ENCODE data around the gene SUN5. TPM values are rescaled to one million over a fixed set of nuclear protein-coding genes. Genes with fewer than 3 reads are reported as not detected.

The SUN5 gene
- total RNA-seq, 4 donors from 2014 or later = not detected

DNA sequence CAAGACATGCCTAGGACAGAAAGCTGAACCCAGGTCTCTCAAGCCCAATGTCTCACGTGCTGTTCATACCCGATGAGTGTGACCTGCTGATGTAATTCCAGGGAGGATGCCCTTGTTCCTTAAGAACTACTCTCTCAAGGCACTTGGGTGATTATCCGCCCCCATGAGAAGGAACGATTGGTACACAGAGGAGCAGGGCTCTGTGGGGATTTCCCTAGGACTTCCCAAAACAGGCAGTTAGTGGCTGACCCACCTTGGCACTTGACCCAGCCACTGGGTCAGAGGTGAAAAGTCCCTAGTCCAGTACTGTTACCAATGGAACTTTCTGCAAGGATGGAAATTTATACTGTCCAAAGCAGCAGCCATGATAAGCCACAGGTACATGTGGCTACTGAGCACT lies 18.1 kb upstream of the SUN5 start:
- TF ChIP-seq, protein P1, sequence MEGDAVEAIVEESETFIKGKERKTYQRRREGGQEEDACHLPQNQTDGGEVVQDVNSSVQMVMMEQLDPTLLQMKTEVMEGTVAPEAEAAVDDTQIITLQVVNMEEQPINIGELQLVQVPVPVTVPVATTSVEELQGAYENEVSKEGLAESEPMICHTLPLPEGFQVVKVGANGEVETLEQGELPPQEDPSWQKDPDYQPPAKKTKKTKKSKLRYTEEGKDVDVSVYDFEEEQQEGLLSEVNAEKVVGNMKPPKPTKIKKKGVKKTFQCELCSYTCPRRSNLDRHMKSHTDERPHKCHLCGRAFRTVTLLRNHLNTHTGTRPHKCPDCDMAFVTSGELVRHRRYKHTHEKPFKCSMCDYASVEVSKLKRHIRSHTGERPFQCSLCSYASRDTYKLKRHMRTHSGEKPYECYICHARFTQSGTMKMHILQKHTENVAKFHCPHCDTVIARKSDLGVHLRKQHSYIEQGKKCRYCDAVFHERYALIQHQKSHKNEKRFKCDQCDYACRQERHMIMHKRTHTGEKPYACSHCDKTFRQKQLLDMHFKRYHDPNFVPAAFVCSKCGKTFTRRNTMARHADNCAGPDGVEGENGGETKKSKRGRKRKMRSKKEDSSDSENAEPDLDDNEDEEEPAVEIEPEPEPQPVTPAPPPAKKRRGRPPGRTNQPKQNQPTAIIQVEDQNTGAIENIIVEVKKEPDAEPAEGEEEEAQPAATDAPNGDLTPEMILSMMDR (IDR thresholded peaks at IDR 0.05) = no peak
- ATAC-seq (ENCODE audit: low FRiP score) = no peak
- no peak for DNase-seq (ENCODE audit: low spot score)

DNA sequence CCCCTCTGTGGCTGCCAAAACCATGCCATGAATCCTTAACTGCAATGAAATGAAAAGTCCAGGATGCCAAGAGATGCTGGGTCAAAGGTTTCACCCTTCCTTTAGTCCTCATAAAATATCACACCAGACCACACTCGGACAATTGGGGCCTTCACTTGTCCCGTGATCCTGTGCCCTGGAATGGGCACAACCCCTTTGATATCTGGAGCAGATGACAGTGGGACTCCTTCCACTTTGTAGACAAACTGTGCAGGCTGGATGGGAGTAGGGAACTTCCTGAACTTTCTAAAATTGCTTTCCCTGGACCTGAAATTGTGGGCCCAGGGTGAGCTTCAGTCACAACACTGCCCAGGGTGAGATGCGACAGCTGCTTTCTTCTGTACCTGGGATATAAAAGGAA lies 17.6 kb upstream of the SUN5 start:
- ATAC-seq (ENCODE audit: low FRiP score) = no peak
- TF ChIP-seq, protein P1 (IDR thresholded peaks at IDR 0.05) = no peak
- DNase-seq (ENCODE audit: low spot score) = no peak

DNA sequence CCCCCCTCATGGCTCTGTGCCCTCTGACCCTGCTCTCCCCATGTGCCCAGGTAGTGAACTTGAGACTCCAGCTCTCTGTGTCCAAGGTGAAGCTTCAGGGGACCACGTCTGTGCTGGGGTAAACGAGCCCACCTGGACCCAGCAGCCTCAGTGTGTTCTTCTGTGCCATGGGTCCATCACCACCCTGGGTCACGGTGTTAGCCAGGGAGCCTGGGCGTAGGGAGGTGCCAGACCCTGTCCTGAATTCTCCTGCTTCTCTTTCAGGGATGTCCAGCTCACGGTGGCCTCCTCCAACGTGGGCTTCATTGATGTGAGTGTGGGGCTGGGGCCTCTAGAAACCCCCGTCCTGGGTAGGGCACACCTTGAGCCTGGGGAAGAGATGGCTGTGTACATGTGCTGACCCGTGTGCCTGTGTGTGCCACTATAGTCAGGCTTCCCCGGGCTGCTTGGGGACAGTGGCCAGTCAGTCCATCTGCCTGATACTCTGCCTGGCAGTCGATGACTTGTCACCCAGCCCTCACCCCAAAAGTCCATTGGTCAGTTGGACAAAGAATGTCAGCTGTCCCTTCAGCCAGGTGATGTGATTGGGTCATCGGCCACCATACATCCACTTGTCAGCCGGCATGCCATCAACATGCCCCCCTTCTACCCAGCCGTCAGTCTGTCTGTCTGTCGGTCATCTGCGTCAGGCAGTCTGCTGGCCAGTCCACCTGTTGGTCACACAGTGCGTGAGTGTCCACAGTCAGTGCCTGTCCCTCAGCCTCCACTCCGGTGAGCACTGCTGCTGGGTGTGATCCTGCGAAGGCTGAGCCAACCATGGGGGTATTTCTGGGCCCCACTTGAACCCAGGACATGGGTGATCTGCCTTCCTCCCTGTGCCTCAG lies 16.3 kb upstream of the SUN5 start:
- TF ChIP-seq, protein P1 (IDR thresholded peaks at IDR 0.05) = no peak
- ATAC-seq (ENCODE audit: low FRiP score) = no peak

DNA sequence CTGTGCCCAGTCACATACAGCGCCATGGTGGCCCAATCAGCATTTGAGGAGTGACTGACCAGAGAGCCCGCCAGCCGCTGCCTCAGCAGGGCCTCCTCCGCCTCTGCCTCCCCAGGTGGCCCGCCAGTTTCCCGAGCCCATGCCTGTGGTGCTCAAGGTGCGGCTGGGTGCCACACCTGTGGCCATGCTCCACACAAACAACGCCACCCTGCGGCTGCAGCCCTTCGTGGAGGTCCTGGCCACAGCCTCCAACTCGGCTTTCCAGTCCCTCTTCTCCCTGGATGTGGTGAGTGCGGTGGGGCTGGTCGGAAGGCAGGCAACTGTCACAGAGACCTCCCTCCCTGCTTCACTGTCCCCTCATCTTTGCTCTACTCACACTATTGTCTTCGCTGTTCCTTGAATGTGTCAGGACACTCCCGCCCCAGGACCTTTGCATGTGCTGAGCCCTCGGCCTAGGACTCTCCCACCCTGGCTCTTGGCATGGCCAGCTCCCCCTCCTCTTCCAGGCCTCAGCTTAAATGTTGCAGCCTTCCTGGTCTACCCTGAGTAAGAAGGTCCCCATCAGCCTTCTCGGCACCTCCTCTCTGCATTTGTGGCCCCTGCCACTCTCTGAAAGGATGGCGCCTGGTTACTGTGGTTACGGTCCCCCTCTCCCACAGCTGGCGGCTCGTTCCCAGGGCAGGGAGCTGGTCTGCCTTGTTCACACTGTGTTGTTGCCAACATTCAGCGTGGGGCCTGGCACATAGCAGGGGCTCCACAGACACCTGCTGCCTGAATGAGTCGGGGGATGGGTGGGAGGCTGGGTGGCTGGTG lies 15.4 kb upstream of the SUN5 start:
- DNase-seq (ENCODE audit: low spot score) = no peak
- ATAC-seq (ENCODE audit: low FRiP score) = no peak
- TF ChIP-seq, protein P1 (IDR thresholded peaks at IDR 0.05) = no peak

More for the DNA sequence above, 16.3 kb upstream of the SUN5 start:
- no peak for DNase-seq (ENCODE audit: low spot score)

DNA sequence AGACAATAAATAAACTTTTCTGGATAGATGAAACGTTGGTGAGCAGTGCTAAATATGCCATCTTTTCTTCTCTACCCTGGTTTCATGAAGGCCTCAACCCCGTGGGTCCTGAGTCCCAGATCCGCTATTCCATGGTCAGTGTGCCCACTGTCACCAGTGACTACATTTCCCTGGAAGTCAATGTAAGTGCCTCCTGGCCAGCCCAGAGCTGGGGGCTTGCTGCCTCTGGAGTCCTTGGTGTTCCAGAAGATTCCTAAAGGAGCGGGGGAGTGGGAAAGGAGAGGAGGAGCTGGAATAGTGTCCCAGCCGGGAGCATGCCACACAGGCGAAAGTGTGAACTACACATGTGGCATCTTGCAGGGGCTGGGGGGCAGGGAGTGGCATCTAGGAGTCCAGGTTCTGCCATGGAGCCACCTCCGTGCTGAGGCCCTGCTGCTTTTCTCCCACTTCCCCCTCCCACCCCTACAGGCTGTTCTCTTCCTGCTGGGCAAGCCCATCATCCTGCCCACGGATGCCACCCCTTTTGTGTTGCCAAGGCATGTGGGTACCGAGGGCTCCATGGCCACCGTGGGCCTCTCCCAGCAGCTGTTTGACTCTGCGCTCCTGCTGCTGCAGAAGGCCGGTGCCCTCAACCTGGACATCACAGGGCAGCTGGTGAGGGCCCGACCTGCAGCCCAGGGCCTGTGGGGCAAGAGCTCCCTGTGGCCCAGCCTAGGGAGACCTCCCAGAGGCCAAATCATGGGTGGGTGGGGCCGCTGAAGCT lies 14.1 kb upstream of the SUN5 start:
- DNase-seq (ENCODE audit: low spot score) (no peak), ATAC-seq (ENCODE audit: low FRiP score) (no peak)
- TF ChIP-seq, protein P1 (IDR thresholded peaks at IDR 0.05) = no peak

DNA sequence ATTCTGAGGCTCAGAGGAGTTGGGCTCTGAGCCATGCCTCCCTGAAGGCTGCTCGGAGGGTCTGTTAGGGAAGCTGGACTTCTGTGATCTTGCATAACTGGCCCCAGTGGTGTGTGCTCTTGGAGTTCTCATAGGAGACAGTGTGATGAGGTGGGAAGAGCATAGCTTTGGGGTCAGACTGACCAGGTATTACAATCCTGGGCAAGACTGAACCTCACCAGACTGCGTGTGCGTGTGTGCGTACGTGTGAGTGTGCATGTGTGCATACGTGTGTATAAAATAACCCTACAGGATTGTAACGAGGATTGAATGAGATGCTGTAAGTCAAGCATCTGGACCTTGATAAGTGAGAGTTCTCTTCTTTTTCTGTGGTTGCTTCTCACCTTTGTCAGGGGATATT lies 13.3 kb upstream of the SUN5 start:
- TF ChIP-seq, protein P1 (IDR thresholded peaks at IDR 0.05) = no peak
- DNase-seq (ENCODE audit: low spot score) (no peak), ATAC-seq (ENCODE audit: low FRiP score) (no peak)
